ENCODE data around the gene DSG1. TPM values are rescaled to one million over a fixed set of nuclear protein-coding genes. Genes with fewer than 3 reads are reported as not detected.

The DSG1 gene
- total and polyA plus RNA-seq, 2 of the 13 experiments (the other 11 are each of a cell fraction or from before 2014, with no cell fraction given) = 0.04 TPM; not detected in 1

GRCh38 chr18:31316974-31317373, 986 bp upstream of the DSG1 start:
- no peak overlapping the region for H3K4me2 ChIP-seq (ENCODE audit: low read depth, low read length)
- ATAC-seq = no peak
- POLR2A ChIA-PET = no interaction called here
- no peak overlapping the region for H3K4me3 ChIP-seq (replicated peaks in 1 of 3; ENCODE audit: insufficient read depth in 1 of 3, low read depth in 2 of 3, low read length in 3 of 3)
- H3K9ac ChIP-seq (ENCODE audit: insufficient read depth, low read depth, low read length) = no peak overlapping the region
- no peak overlapping the region for H3K27ac ChIP-seq (ENCODE audit: extremely low read length, insufficient read depth, low read length)
- no peak for TF ChIP-seq RFX3 (CRISPR knock-in tag; IDR thresholded peaks at IDR 0.05)
- TF ChIP-seq CSRNP2 (CRISPR knock-in tag; conservative IDR thresholded peaks at IDR 0.05; ENCODE audit: low read depth) = no peak
- H3K36me3 ChIP-seq (replicated peaks in 1 of 2; ENCODE audit: control insufficient read depth in 1 of 2, insufficient read depth in 2 of 2, low read length in 2 of 2) = no peaks in the 10 kb centered on the region
- no peak for DNase-seq (ENCODE audit: low spot score)
- H4K20me1 ChIP-seq (ENCODE audit: insufficient read depth, low read length) = no peaks in the 10 kb centered on the region
- no peaks in the 10 kb centered on the region for H3K27me3 ChIP-seq (ENCODE audit: control insufficient read depth in 1 of 2, insufficient read depth in 2 of 2, low read length in 2 of 2)
- WGBS (ENCODE audit: low lambda C conversion rate) = 21% methylated on average over 4 of the region's 4 CpGs
- no peak for FAIRE-seq
- intact Hi-C loops (cut with micrococcal nuclease; ENCODE audit: unreplicated experiment) (no loop called here), in situ Hi-C loops (cut with HindIII; ENCODE audit: extremely low pct_ligation_motif_present, low pct_unique_long_range_greater_than_20kb) (no loop called here)
- H2AFZ ChIP-seq (ENCODE audit: low read length) = no peak overlapping the region
- H3K4me1 ChIP-seq (ENCODE audit: insufficient read depth, low read length) = no peaks in the 10 kb centered on the region
- H3K79me2 ChIP-seq (ENCODE audit: insufficient read depth, low read length) = no peaks in the 10 kb centered on the region
- CTCF ChIA-PET (ENCODE audit: low intra/inter-chr PET ratio, low total read pairs) = no interaction called here
- no TSS peak for BruUV-seq (replicated peaks)
- H3K9me3 ChIP-seq (ENCODE audit: low read length) = no peaks in the 10 kb centered on the region

- 12% methylated on average over 2 of the region's 2 CpGs for WGBS (ENCODE audit: low lambda C conversion rate)
Observed at GRCh38 chr18:31321719-31322118, 3.8 kb downstream of the DSG1 start.

More at GRCh38 chr18:31321719-31322118, 3.8 kb downstream of the DSG1 start:
- H2AFZ ChIP-seq (ENCODE audit: low read length) = no peak overlapping the region
- ATAC-seq = no peak
- in situ Hi-C loops (cut with HindIII; ENCODE audit: extremely low pct_ligation_motif_present, low pct_unique_long_range_greater_than_20kb) = no loop called here
- H3K9me3 ChIP-seq (ENCODE audit: low read length) = no peaks in the 10 kb centered on the region
- no peaks in the 10 kb centered on the region for H4K20me1 ChIP-seq (ENCODE audit: insufficient read depth, low read length)
- H3K27ac ChIP-seq (ENCODE audit: extremely low read length, insufficient read depth, low read length) = no peak overlapping the region
- TF ChIP-seq SP1 (IDR thresholded peaks at IDR 0.05) (no peak), SP1 (CRISPR knock-in tag; IDR thresholded peaks at IDR 0.05) (no peak), ZSCAN20 (CRISPR knock-in tag; IDR thresholded peaks at IDR 0.05; ENCODE audit: borderline replicate concordance) (no peak), HHEX (CRISPR knock-in tag; IDR thresholded peaks at IDR 0.05) (no peak), ZNF639 (CRISPR knock-in tag; conservative IDR thresholded peaks at IDR 0.05) (no peak), SNAI1 (CRISPR knock-in tag; IDR thresholded peaks at IDR 0.05; ENCODE audit: borderline replicate concordance) (no peak), ZNF33B (CRISPR knock-in tag; IDR thresholded peaks at IDR 0.05) (no peak)
- ChIA-PET CTCF (ENCODE audit: low intra/inter-chr PET ratio, low total read pairs) (no interaction called here), POLR2A (no interaction called here)
- no peaks in the 10 kb centered on the region for H3K79me2 ChIP-seq (ENCODE audit: insufficient read depth, low read length)
- no TSS peak for BruUV-seq (replicated peaks)
- H3K36me3 ChIP-seq (replicated peaks in 1 of 2; ENCODE audit: control insufficient read depth in 1 of 2, insufficient read depth in 2 of 2, low read length in 2 of 2) = no peaks in the 10 kb centered on the region
- no peak overlapping the region for H3K4me3 ChIP-seq (replicated peaks in 1 of 3; ENCODE audit: insufficient read depth in 1 of 3, low read depth in 2 of 3, low read length in 3 of 3)
- no peak for DNase-seq (ENCODE audit: low spot score)
- intact Hi-C loops (cut with micrococcal nuclease; ENCODE audit: unreplicated experiment) = no loop called here
- no peak overlapping the region for H3K9ac ChIP-seq (ENCODE audit: insufficient read depth, low read depth, low read length)
- FAIRE-seq = no peak
- no peaks in the 10 kb centered on the region; a peak in 1 of 5 replicates for H3K27me3 ChIP-seq (ENCODE audit: control insufficient read depth in 1 of 2, insufficient read depth in 2 of 2, low read length in 2 of 2)
- H3K4me1 ChIP-seq (ENCODE audit: insufficient read depth, low read length) = no peaks in the 10 kb centered on the region
- no peak overlapping the region for H3K4me2 ChIP-seq (ENCODE audit: low read depth, low read length)
